Femur (tissue), 1 donor: ENCODE results near the gene PICALM.
A peak's percentile ranks its signal among the peaks of the same experiment; 100 is the strongest.

Experiments used
- DNase-seq: peaks from one replicate; pipeline ENCODE4 v3.0.0-alpha.2; 2017

Gene PICALM

GRCh38 chr11:86072211-86072610 is 3.3 kb upstream of the PICALM start:
- DNase-seq: no peak

DNA sequence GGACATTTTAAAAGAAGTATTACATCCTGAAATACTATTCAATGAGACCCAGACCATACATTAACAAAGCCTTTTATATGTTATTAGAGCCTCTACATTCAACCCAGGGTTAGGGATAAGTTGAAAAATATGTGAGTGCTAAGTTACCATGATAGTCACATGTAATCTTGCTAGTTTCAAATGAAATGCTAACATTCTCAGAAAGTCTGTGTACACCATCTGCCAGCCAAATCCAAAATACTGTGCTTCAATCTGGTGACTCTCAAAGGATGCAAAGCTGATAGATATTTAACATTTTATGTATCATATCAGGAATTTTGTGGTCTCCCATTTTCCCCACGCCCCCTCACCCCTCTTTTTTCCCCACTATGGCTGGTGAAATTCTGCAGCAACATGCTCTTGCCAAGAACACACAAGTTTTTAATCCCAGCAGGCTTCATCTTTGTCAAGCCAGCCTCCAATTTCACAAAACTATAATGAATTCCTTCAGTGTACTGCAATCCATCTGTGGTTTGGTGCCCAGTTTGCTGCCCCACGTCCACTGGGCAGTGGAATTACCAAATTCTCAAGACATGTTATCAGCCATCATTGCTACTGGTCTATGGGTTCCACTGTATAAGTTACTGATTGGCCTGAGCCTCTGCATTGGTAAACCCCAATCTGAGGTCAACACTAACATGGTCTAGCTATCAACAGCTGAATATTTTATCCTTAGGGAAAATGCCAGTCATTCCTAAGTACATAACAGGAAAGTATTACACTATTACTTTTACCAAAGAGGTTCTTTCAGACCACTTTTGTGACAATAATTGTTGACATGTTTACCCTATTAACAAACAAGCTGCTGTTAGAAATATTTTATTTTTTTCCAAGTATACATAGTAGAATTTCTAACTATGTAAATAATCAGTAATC is 1.5 kb upstream of the PICALM start:
- no peak for DNase-seq

- DNase-seq: peak; percentile 65
These were observed 671 bp upstream of the PICALM start for GRCh38 chr11:86069408-86070101.

DNA sequence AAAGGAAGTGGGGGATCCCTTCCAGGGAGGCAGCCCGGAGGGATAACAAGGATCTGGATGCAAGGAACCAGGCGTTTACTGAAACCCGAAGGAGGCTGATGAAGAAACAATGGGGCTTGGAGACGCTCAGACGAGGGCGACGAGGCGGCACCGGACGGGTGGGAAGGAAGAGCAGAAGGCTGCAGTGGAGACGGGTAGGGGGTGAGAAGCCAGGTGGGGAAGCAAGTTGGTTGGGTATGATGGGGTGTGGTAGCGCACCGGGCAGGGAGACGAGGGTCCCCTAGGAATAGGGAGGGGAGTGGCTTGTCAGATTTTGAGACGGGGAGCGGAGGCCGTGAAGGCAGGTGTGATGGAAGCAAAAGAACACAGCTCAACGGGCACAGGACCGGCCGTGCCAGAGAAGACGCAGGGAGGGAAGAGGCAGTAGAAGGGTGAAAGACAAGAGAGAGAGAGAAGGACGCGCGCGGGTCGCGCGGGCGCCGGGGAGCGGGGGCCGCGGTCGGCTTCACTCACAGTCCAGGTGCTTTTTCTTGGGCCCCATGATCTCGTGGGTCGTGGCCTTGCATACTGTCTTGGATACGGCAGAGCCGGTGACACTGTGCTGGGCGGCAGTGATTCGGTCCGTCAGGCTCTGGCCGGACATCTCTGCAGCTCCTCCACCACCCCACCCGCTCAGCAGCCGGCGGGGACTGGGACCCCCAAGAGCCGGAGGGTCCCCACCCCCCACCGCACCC is 579 bp downstream of the PICALM start:
- peak; percentile 69 for DNase-seq

DNA sequence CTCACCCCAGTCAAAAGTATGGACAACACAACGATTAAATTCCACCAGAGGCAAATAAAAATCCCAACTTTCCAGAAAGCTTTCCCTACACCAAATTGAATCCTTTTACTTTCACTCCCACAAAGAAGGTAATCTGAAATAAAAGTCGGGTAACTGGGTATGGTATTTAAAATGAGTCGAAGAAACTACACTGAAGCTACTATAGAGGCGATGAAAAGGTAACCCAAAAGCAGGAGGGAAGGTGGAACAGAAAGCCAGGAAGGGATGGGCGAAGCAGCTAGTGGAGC is 1.1 kb downstream of the PICALM start:
- DNase-seq: no peak

DNA sequence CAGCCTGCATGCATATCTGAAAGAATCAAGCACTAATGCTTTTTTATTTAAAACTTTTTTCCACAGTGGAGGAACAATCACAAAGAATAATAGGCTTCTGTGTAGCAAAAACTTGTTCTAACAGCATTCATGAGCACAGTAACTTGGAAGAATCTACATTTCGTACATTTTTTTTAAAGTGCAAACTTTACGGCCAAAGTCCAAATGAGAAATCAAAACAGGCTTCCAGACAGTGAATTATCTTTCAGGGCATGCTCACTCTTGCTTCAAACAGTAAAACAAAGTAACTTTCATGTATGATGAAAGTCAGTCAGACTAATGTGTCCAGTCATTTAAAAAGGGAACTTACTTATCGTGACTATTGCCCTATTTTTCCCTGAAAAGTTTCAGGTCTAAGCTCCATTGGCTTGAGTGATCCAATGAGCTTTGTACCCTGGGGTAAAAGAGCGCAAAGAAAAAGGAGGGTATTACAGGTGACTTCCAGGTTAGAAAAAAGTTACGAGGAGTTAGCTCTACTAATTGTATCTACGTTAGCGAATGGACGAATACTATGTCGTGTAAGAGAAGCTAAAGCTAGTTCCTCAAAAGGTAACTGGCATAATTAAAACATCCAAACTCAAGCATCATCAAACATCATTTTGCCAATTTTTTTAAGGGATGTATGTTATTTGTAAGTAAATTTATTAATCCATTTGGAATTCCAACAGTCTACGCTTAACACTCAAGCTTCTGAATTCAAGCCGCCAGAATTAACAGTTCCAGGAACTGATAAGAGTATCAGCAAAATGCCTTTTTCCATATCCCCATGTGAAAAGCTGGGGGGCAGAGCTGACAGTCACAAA is 1.7 kb downstream of the PICALM start:
- no peak for DNase-seq

- DNase-seq: no peak
These were observed 2.3 kb downstream of the PICALM start for GRCh38 chr11:86066657-86067008.

- no peak for DNase-seq
These were observed 2.9 kb downstream of the PICALM start for GRCh38 chr11:86066033-86066432.

GRCh38 chr11:86064220-86064803 is 4.6 kb downstream of the PICALM start:
- no peak for DNase-seq

- DNase-seq: no peak
These were observed 5.3 kb downstream of the PICALM start for GRCh38 chr11:86063536-86063935.

GRCh38 chr11:86062719-86063118 is 6.2 kb downstream of the PICALM start:
- no peak for DNase-seq

GRCh38 chr11:86061483-86062205 is 7.2 kb downstream of the PICALM start:
- no peak for DNase-seq

DNA sequence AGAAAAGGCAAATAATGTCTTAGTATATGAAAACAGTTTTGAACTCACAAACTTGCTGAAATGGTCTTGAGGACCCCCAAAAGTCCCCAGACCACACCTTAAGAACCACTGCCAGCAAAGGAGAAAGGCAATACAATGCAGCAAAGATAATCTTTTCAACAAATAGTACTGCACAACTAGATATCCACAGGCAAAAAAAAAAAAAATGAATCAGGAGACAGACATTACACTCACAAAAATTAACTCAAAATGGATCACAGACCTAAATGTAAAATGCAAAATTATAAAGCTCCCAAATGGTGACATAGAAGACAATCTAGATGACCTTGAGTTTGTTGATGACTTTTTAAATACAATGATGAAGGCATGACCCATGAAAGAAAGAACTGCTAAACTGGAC is 8.3 kb downstream of the PICALM start:
- DNase-seq: no peak

DNA sequence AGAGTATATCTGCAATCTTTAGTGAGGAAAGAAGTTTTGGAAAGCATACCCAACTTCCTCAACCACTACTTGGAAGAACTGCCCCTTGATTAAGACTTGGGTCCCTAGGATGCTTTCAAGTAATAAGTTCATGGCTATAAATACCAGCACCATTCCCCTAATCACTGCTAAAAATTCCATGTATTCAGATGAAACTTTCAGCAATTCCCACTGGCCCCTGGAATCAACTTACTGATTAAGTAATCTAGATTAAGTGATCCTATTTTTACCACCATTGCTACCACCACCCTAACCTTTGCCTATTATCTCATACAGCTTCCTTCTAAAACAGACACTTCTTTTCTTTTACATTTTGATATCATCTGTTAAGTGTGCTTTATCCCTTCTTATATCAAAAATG is 10.5 kb downstream of the PICALM start:
- no peak for DNase-seq

- no peak for DNase-seq
These were observed 12.5 kb downstream of the PICALM start for GRCh38 chr11:86056351-86056854.

DNA sequence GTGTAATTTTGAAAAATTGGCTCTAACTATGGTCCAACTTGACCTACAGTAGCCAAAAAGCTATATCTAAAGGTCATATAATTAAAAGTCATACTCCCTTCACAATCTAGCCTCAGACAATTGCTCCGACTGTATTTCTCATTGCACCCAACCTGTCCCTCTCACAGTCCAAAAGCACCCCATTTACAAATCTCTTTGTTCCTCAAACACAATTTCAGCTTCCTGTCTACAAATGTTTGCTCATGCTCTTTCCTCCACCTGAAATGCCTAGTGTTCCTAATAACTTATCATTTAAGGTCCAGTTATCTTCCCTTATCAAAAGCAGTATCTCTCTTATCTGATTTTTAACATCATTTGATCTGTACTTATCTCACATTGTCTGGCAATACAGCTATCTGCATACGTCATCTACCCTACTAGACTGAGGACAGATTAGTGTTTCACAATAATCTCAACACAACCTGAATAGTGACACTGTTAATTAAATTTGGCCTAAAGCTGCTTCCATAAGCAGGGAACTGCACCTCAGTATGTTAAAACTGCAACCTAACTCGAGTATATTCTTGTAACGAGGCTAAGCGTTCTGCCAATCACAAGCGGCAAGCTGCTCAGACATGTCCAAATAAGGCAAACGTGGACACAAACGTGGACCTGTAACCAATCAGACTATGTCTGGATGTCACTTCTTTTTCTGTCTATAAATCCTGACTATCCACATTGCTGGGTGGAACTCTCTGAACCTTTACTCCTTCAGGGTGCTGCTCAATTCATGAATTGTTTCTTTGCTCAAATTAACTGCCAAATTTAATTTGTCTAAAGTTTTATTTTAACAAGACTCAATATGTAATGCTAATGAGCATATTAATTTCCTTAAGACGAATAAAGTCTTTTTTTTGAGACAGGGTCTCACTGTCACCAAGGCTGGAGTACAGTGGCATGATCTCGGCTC is 15.9 kb downstream of the PICALM start:
- no peak for DNase-seq

DNA sequence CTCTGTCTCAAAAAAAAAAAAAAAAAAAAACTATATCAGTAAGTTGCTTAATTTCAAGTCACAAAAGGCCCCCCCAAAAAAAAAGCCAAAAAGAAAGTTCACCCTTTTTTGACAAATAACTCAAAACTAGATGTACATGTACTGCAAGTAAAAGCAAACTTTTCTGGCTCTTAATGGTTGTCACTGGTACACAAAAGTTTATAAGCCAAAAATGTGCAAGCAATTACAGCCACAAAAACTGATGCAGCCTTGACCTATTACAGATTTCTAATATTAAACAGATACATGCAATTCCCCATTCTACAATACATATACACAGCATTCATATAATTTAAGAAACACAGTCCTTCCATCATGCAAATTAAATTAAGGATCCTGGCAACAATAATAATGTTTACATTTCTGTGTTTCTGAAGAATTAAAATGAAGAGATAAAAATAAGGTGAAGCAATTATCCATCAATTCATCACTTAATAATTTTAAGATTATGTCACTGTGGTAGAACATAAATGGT is 18.6 kb downstream of the PICALM start:
- DNase-seq: no peak

- no peak for DNase-seq
These were observed 21.5 kb downstream of the PICALM start for GRCh38 chr11:86047275-86047991.

GRCh38 chr11:86046116-86046515 is 22.8 kb downstream of the PICALM start:
- DNase-seq: no peak
